Measurements from ENCODE around the gene PNPLA5. TPM values are rescaled to one million over a fixed set of nuclear protein-coding genes. Genes with fewer than 3 reads are reported as not detected.

Gene PNPLA5
- total RNA-seq, 1 donor from 2014 or later: not detected

DNA sequence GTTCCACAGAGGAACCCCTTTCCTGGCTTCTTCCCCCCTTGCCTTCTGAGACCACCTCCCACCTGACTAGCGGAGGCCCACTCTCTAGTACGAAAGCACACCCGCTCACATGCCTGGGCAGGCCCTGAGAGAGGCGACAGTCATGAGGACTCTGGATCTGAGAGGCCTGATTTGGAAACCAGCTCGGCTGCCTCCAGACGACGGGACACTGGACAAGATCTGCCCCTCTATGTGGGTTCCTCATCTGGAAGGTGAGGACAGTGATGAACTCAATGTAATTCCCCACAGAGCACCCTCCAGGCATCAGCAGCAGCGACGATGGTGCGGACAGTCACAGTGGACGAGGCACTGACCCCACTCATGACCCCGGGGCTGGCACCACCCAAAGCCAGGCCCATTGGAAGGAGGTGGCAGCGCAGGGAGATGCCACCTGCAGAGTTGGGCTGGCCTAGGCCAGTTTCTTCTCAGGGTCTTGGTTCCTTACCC lies 37.0 kb downstream of the PNPLA5 start:
- H3K4me3 Mint-ChIP-seq (ENCODE audit: unreplicated experiment): no peak overlapping the region
- H3K27ac Mint-ChIP-seq (ENCODE audit: unreplicated experiment): no peak overlapping the region
- no peaks in the 10 kb centered on the region for H3K4me1 Mint-ChIP-seq (ENCODE audit: unreplicated experiment)
- TF ChIP-seq, protein P1, sequence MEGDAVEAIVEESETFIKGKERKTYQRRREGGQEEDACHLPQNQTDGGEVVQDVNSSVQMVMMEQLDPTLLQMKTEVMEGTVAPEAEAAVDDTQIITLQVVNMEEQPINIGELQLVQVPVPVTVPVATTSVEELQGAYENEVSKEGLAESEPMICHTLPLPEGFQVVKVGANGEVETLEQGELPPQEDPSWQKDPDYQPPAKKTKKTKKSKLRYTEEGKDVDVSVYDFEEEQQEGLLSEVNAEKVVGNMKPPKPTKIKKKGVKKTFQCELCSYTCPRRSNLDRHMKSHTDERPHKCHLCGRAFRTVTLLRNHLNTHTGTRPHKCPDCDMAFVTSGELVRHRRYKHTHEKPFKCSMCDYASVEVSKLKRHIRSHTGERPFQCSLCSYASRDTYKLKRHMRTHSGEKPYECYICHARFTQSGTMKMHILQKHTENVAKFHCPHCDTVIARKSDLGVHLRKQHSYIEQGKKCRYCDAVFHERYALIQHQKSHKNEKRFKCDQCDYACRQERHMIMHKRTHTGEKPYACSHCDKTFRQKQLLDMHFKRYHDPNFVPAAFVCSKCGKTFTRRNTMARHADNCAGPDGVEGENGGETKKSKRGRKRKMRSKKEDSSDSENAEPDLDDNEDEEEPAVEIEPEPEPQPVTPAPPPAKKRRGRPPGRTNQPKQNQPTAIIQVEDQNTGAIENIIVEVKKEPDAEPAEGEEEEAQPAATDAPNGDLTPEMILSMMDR (IDR thresholded peaks at IDR 0.05): no peak
- no peak for DNase-seq (ENCODE audit: extremely low spot score, unreplicated experiment)
- peaks cover 32% of the 10 kb centered on the region for H3K27me3 Mint-ChIP-seq (ENCODE audit: unreplicated experiment)
- no peaks in the 10 kb centered on the region for H3K36me3 Mint-ChIP-seq (ENCODE audit: unreplicated experiment)
- H3K9me3 Mint-ChIP-seq (ENCODE audit: unreplicated experiment): peaks cover 5% of the 10 kb centered on the region

DNA sequence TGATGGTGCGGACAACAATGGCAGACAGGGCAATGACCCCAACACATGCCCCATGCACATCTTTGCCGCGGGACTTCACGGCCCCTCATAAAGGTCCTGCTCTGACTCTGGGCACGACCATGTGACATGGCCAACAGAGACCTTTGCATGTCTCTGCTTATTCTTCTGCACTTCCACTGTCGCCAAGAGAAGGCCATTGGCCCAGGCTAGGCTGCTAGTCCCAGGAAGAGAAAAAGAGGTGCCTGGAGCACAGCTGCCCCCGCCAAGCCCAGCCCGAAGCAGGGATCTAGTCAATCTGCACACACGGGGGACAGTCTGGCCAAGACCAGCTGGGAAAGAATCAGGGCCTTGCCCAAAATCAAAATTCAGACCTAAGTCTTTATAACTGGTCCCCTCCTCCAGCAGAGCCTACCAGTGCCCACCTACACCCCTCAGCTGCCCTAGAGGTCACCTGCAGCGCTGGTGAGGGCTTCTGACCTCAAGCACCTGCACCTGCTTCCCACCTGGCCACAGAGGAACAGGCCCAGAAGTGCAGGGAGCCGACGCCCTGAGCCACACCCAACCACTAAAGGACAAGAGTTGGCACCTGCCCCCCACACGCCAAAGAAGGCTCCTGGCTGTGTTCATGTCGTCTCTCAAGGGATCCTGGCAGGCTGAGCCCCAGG lies 37.6 kb downstream of the PNPLA5 start:
- Mint-ChIP-seq H3K9me3 (ENCODE audit: unreplicated experiment) (peaks cover 5% of the 10 kb centered on the region), H3K27ac (ENCODE audit: unreplicated experiment) (no peak overlapping the region), H3K4me3 (ENCODE audit: unreplicated experiment) (no peak overlapping the region), H3K4me1 (ENCODE audit: unreplicated experiment) (no peaks in the 10 kb centered on the region), H3K27me3 (ENCODE audit: unreplicated experiment) (peaks cover 31% of the 10 kb centered on the region), H3K36me3 (ENCODE audit: unreplicated experiment) (no peaks in the 10 kb centered on the region)
- no peak for DNase-seq (ENCODE audit: extremely low spot score, unreplicated experiment)
- TF ChIP-seq, protein P1 (IDR thresholded peaks at IDR 0.05): no peak

DNA sequence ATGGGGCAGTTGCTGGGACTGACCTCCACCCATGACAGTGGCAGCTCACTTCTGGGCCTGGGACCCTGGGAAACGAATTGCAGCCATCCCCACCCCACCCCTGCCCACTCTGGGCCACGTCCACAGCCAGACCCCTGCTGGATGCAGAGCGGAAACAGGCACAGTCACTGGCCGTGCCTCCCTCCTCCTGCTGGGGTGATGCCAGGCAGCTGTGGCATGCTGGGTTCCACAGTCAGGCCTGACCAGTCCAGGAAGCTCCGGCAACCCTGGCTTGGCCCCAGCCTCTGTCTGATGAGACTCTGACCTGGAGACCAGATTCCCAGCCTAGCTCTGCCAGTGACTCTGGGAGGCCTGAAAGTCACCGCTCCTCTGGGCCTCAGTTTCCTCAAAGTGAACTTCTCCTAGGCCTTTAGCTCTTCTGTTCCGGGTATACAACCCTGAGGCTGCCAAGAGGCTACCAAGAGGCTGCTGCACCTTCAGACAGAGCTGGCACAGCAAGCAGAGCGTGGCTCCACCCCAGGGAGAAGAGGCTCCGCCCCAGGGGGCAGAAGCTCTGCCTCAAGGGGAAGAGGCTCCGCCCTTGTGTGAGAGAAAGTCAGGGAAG lies 38.4 kb downstream of the PNPLA5 start:
- no peaks in the 10 kb centered on the region for H3K36me3 Mint-ChIP-seq (ENCODE audit: unreplicated experiment)

DNA sequence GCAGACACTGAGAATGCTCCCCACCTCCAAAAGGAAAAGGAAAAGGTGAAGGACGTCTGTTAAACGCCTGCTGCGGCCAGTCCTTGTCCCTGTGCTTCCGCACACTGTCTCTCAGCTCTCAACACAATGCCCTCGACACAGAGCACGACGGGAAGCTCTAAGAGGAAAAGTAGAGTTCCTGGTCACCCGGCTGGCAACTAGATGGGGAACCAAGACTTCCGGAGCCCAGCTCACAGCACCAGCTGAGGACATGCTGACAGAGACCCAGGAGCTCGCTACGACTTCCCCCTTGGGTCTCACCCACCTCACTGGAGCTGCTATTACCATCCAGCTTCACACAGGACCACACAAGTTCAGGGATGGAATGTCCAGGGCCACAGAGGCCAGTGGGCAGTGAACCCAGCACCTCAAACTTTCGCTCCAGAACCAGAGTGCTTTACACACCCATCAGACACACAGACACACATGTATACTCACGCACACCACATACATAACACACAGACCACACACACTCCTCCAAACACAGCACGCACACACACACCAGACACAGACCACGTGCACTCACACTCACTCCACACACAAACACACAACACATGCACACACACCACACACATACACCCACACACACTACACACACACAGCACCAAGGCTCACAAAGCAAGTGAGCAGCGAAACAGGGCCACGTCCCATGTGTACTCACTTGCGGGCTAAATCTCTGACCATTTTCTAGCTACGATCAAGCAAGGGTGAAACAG lies 39.1 kb downstream of the PNPLA5 start:
- Mint-ChIP-seq H3K4me3 (ENCODE audit: unreplicated experiment) (no peak overlapping the region), H3K9me3 (ENCODE audit: unreplicated experiment) (peaks cover 5% of the 10 kb centered on the region), H3K36me3 (ENCODE audit: unreplicated experiment) (no peaks in the 10 kb centered on the region), H3K4me1 (ENCODE audit: unreplicated experiment) (no peaks in the 10 kb centered on the region), H3K27ac (ENCODE audit: unreplicated experiment) (no peak overlapping the region), H3K27me3 (ENCODE audit: unreplicated experiment) (peaks cover 29% of the 10 kb centered on the region)
- DNase-seq (ENCODE audit: extremely low spot score, unreplicated experiment): no peak
- TF ChIP-seq, protein P1 (IDR thresholded peaks at IDR 0.05): no peak

More for the DNA sequence above, 38.4 kb downstream of the PNPLA5 start:
- TF ChIP-seq, protein P1 (IDR thresholded peaks at IDR 0.05): no peak
- Mint-ChIP-seq H3K4me3 (ENCODE audit: unreplicated experiment) (no peak overlapping the region), H3K9me3 (ENCODE audit: unreplicated experiment) (peaks cover 5% of the 10 kb centered on the region), H3K27ac (ENCODE audit: unreplicated experiment) (no peak overlapping the region), H3K27me3 (ENCODE audit: unreplicated experiment) (peaks cover 29% of the 10 kb centered on the region), H3K4me1 (ENCODE audit: unreplicated experiment) (no peaks in the 10 kb centered on the region)
- DNase-seq (ENCODE audit: extremely low spot score, unreplicated experiment): no peak

DNA sequence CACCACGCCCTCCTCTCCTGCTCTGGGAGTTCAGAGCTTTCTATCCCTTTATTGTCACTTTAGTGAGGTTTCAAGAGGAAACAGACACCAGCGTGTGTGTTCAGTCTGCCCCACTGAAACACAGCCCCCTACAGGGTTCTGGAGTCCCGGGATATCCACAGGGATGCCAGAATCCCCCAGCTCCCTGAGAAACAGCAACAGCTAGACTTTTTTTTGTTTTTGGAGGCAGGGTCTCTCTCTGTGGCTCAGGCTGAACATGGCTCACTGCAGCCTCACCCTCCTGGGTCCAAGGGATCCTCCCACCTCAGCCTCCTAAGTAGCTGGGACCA lies 39.9 kb downstream of the PNPLA5 start:
- peaks cover 25% of the 10 kb centered on the region for H3K27me3 Mint-ChIP-seq (ENCODE audit: unreplicated experiment)
- no peak overlapping the region for H3K4me3 Mint-ChIP-seq (ENCODE audit: unreplicated experiment)
- DNase-seq (ENCODE audit: extremely low spot score, unreplicated experiment): no peak
- TF ChIP-seq, protein P1 (IDR thresholded peaks at IDR 0.05): no peak
- H3K36me3 Mint-ChIP-seq (ENCODE audit: unreplicated experiment): no peaks in the 10 kb centered on the region
- no peak overlapping the region for H3K27ac Mint-ChIP-seq (ENCODE audit: unreplicated experiment)
- no peaks in the 10 kb centered on the region for H3K4me1 Mint-ChIP-seq (ENCODE audit: unreplicated experiment)
- peaks cover 2% of the 10 kb centered on the region for H3K9me3 Mint-ChIP-seq (ENCODE audit: unreplicated experiment)
